Endothelial cell of umbilical vein (primary cell): ENCODE data around the gene EPN3. TPM values are rescaled to one million over a fixed set of nuclear protein-coding genes. Genes with fewer than 3 reads are reported as not detected.

Experiments
- BruUV-seq: library from RNA; stranded (reverse); fragments of 400-500 nt; replicated peaks from 2 replicates; lab custom pipeline; 2021; lab: Mats Ljungman, UMichigan
- CTCF ChIA-PET: fragments of 300-600, 350-600 bp; sonication (Branson Sonifier 250); formaldehyde crosslinking; loops from one replicate; lab custom pipeline; 2021; ENCODE audit warnings: antibody characterized with exemption, inconsistent platforms; lab: Charles Lee
- POLR2A ChIA-PET: fragments of 300-600, 350-600 bp; sonication (Branson Sonifier 250); formaldehyde crosslinking; loops from one replicate; lab custom pipeline; 2021; ENCODE audit warnings: antibody characterized with exemption, inconsistent platforms; lab: Charles Lee
- DNase-seq: peaks from one replicate; pipeline ENCODE4 v3.0.0-alpha.2; 2011; ENCODE audit warnings: low read depth, low spot score
- FAIRE-seq: peaks from 2 replicates; lab custom pipeline; 2011; peaks lifted over from hg19 to GRCh38; lab: Jason Lieb, UNC
- H2AFZ ChIP-seq: 2 replicates; pipeline ENCODE4 v1.6.0; 2012; ENCODE audit warnings: low read depth, low read length, control low read depth, inconsistent platforms
- H3K27ac ChIP-seq: 2 replicates; pipeline ENCODE4 v1.5.1; 2011; ENCODE audit warnings: low read depth, mild to moderate bottlenecking, control low read depth, low read length, moderate library complexity; ENCODE audit not compliant: insufficient read depth
- H3K27me3 ChIP-seq, 2 experiments: 2 replicates each; pipeline versions ENCODE4 v1.6.0 to v1.6.1; 2011; ENCODE audit warnings: low read length in 2 of 2, mixed read lengths in 1 of 2; ENCODE audit not compliant: control insufficient read depth in 2 of 2, insufficient read depth in 2 of 2
- H3K36me3 ChIP-seq, 2 experiments: 2 replicates in 1 of 2; 3 replicates in 1 of 2; pipeline ENCODE4 v1.5.1; 2011; ENCODE audit warnings: low read length in 2 of 2, mild to moderate bottlenecking in 1 of 2, moderate library complexity in 1 of 2; ENCODE audit not compliant: control insufficient read depth in 2 of 2, insufficient read depth in 2 of 2; ENCODE audit errors: extremely low read depth in 1 of 2
- H3K4me1 ChIP-seq: 3 replicates; pipeline ENCODE4 v1.5.1; 2011; ENCODE audit warnings: mild to moderate bottlenecking, low read length; ENCODE audit not compliant: control insufficient read depth, insufficient read depth; ENCODE audit errors: extremely low read depth
- H3K4me2 ChIP-seq: 2 replicates; pipeline ENCODE4 v1.6.1; 2011; ENCODE audit warnings: low read length, control low read depth, mixed read lengths; ENCODE audit not compliant: insufficient read depth
- H3K4me3 ChIP-seq, 3 experiments: fragments of 200-600 bp in 1 of 3; sonication (generic), shearing (Covaris generic) in 1 of 3; replicated peaks in 1 of 3; 2 replicates each; pipeline ENCODE4 v1.5.1; 2011 to 2016; ENCODE audit warnings: control low read depth in 3 of 3, low read length in 3 of 3, mild to moderate bottlenecking in 2 of 3, inconsistent platforms in 1 of 3, low read depth in 1 of 3, moderate library complexity in 1 of 3; ENCODE audit not compliant: insufficient read depth in 1 of 3
- H3K79me2 ChIP-seq: 2 replicates; pipeline ENCODE4 v1.6.0; 2012; ENCODE audit warnings: low read length, inconsistent platforms; ENCODE audit not compliant: control insufficient read depth, insufficient read depth
- H3K9ac ChIP-seq: replicated peaks from 2 replicates; pipeline ENCODE3; 2011; ENCODE audit warnings: low read length, control low read depth; ENCODE audit not compliant: insufficient read depth; ENCODE audit errors: extremely low read depth
- H3K9me1 ChIP-seq: replicated peaks from 3 replicates; pipeline ENCODE4 v1.6.0; 2011; ENCODE audit warnings: mild to moderate bottlenecking, low read length; ENCODE audit not compliant: control insufficient read depth, insufficient read depth; ENCODE audit errors: extremely low read depth
- H3K9me3 ChIP-seq: replicated peaks from 2 replicates; pipeline ENCODE4 v1.5.1; 2012; ENCODE audit warnings: low read length, inconsistent platforms; ENCODE audit not compliant: control insufficient read depth, insufficient read depth
- H4K20me1 ChIP-seq: replicated peaks from 2 replicates; pipeline ENCODE3; 2011; ENCODE audit warnings: mild to moderate bottlenecking, low read length; ENCODE audit not compliant: control insufficient read depth, insufficient read depth; ENCODE audit errors: extremely low read depth
- EZH2 ChIP-seq: IDR thresholded peaks from 2 replicates; pipeline ENCODE4 v1.6.1; 2012; ENCODE audit warnings: borderline replicate concordance, low read depth, mild to moderate bottlenecking, moderate library complexity, low read length, inconsistent platforms; ENCODE audit not compliant: severe bottlenecking
- FOS ChIP-seq: IDR thresholded peaks from 2 replicates; pipeline ENCODE4 v1.6.1; 2011; ENCODE audit warnings: mild to moderate bottlenecking, low read length, moderate library complexity, borderline replicate concordance; ENCODE audit not compliant: insufficient read depth
- GATA2 ChIP-seq: IDR thresholded peaks from 2 replicates; pipeline ENCODE4 v1.7.0; 2011; ENCODE audit warnings: low read depth, mild to moderate bottlenecking, moderate library complexity, mixed read lengths, low read length; ENCODE audit not compliant: insufficient read length, insufficient read depth
- MAX ChIP-seq: IDR thresholded peaks from 2 replicates; pipeline ENCODE4 v1.6.1; 2011; ENCODE audit not compliant: insufficient read depth, insufficient read length
- MYC ChIP-seq: IDR thresholded peaks from one replicate; pipeline ENCODE4 v1.6.1; 2011; ENCODE audit warnings: mild to moderate bottlenecking, low read depth, low read length
- POLR2A ChIP-seq: IDR thresholded peaks from 2 replicates; pipeline ENCODE4 v1.6.1; 2012; ENCODE audit warnings: low read depth, mild to moderate bottlenecking, control low read depth, low read length
- POLR2AphosphoS5 ChIP-seq: IDR thresholded peaks from 2 replicates; pipeline ENCODE4 v1.6.1; 2012; ENCODE audit warnings: low read depth, mild to moderate bottlenecking, control low read depth, low read length, moderate library complexity; ENCODE audit not compliant: insufficient read depth
- dilution Hi-C: fragments of 300-500 bp; cut with MboI; formaldehyde crosslinking; loops from one replicate; pipeline ENCODE4 v1.15.0; 2019; ENCODE audit warnings: low sequenced_read_pairs; ENCODE audit not compliant: extremely low pct_ligation_motif_present
- intact Hi-C: fragments of 100-400 bp; cut with micrococcal nuclease; formaldehyde crosslinking; loops from one replicate; pipeline ENCODE4 v1.10.0; 2022
- polyA plus RNA-seq, 4 experiments: library from polyadenylated mRNA; depleted of rRNA in 3 of 4; stranded (reverse) in 3 of 4; unstranded in 1 of 4; fragments of >200 nt; gene quantifications; 2 replicates each; pipeline versions ENCODE4 v1.2.1 to v1.2.3, GENCODE V29; 2011 to 2012; ENCODE audit warnings: missing spikeins in 1 of 4
- total RNA-seq: library from RNA; stranded (reverse); gene quantifications from 2 replicates; pipeline ENCODE4 v1.2.3, GENCODE V29; 2021
- TF ChIP-seq, protein P1 (sequence below), 2 donors: IDR thresholded peaks; 1 replicate in 1 of 2; 2 replicates in 1 of 2; pipeline ENCODE4 v1.5.1; 2011; ENCODE audit warnings: low read length in 2 of 2, mild to moderate bottlenecking in 2 of 2, moderate library complexity in 2 of 2, control low read depth in 1 of 2, inconsistent platforms in 1 of 2, low read depth in 1 of 2; ENCODE audit not compliant: insufficient read depth in 1 of 2; ENCODE audit errors: extremely low read depth in 1 of 2

The EPN3 gene
- total and polyA plus RNA-seq, 2 donors (not counting 3 experiments of a cell fraction or from before 2014, with no cell fraction given): not detected

DNA sequence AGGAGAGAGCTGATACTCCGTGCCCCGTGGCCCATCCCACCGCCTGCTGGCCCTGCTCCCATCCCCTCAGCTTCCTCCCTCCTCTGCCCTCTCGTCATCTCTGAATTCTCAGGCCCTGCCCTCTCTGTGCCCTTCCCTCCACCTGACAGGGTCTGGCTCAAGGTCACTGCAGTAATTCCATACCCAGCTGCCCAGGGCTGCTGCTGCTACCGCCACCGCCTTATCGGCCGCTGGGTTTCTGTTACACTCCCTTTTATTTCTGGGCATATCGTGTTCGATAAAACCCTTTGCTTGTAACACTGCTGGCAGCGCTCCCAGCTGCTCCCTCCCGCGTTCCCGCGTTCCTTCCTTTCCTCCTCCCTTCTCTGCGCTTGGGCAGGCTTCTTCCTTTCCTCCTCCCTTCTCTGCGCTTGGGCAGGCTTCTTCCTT, 1.2 kb downstream of the EPN3 start:
- no TSS peak for BruUV-seq
- no peaks in the 10 kb centered on the region for H3K36me3 ChIP-seq
- no peaks in the 10 kb centered on the region for H3K79me2 ChIP-seq
- DNase-seq (peak; percentile 19), FAIRE-seq (peak; percentile 31)
- CTCF ChIA-PET: no interaction called here
- TF ChIP-seq MYC (no peak), FOS (no peak), GATA2 (no peak), POLR2A (no peak), MAX (no peak), POLR2AphosphoS5 (no peak), EZH2 (no peak)
- TF ChIP-seq, protein P1, sequence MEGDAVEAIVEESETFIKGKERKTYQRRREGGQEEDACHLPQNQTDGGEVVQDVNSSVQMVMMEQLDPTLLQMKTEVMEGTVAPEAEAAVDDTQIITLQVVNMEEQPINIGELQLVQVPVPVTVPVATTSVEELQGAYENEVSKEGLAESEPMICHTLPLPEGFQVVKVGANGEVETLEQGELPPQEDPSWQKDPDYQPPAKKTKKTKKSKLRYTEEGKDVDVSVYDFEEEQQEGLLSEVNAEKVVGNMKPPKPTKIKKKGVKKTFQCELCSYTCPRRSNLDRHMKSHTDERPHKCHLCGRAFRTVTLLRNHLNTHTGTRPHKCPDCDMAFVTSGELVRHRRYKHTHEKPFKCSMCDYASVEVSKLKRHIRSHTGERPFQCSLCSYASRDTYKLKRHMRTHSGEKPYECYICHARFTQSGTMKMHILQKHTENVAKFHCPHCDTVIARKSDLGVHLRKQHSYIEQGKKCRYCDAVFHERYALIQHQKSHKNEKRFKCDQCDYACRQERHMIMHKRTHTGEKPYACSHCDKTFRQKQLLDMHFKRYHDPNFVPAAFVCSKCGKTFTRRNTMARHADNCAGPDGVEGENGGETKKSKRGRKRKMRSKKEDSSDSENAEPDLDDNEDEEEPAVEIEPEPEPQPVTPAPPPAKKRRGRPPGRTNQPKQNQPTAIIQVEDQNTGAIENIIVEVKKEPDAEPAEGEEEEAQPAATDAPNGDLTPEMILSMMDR (IDR thresholded peaks at IDR 0.05; ENCODE audit: extremely low read depth in 1 of 2, insufficient read depth in 1 of 2, low read depth in 1 of 2, low read length in 2 of 2): no peak
- no peak overlapping the region for H2AFZ ChIP-seq
- H4K20me1 ChIP-seq: no peaks in the 10 kb centered on the region
- H3K9me3 ChIP-seq: no peaks in the 10 kb centered on the region
- no peaks in the 10 kb centered on the region for H3K4me1 ChIP-seq
- peaks cover 13 to 28% of the 10 kb centered on the region in 2 experiments for H3K27me3 ChIP-seq
- no peak overlapping the region for H3K27ac ChIP-seq
- H3K4me3 ChIP-seq: no peak overlapping the region
- POLR2A ChIA-PET: no interaction called here
- no peak overlapping the region for H3K4me2 ChIP-seq
- H3K9me1 ChIP-seq: no peaks in the 10 kb centered on the region
- H3K9ac ChIP-seq: no peak overlapping the region
- dilution Hi-C loops: no loop called here
- intact Hi-C loops: no loop called here
